Uterus (tissue), 4 donors: ENCODE measurements around the gene ACY1. TPM values are rescaled to one million over a fixed set of nuclear protein-coding genes. Genes with fewer than 3 reads are reported as not detected.

ENCODE experiments used
- DNase-seq, 2 donors: peaks; one replicate each; pipeline ENCODE4 v3.0.0-alpha.2; 2019 to 2020
- H3K27ac ChIP-seq, 2 donors: fragments of 200-600 bp; sonication (generic); 1 replicate in 1 of 2; 2 replicates in 1 of 2; pipeline ENCODE4 v1.5.1; 2016 to 2018
- H3K27me3 ChIP-seq, 2 donors: fragments of 200-600 bp; sonication (generic); one replicate each; pipeline ENCODE4 v1.5.1; 2018 to 2019; ENCODE audit warnings: control low read depth in 1 of 2
- H3K36me3 ChIP-seq, 2 donors: fragments of 200-600 bp; sonication (generic); one replicate each; pipeline ENCODE4 v1.5.1; 2019; ENCODE audit warnings: control low read depth in 1 of 2
- H3K4me1 ChIP-seq, 2 donors: fragments of 200-600 bp; sonication (generic); one replicate each; pipeline ENCODE4 v1.5.1; 2018 to 2019; ENCODE audit warnings: control low read depth in 1 of 2
- H3K4me3 ChIP-seq, 2 donors: fragments of 200-600 bp; sonication (generic); 1 replicate in 1 of 2; 2 replicates in 1 of 2; pipeline ENCODE4 v1.5.1; 2018 to 2019; ENCODE audit warnings: mild to moderate bottlenecking in 1 of 2
- H3K9me3 ChIP-seq, 2 donors: fragments of 200-600 bp; sonication (generic); one replicate each; pipeline ENCODE4 v1.5.1; 2019; ENCODE audit warnings: control low read depth in 1 of 2
- CTCF ChIP-seq, 4 experiments: fragments of 200-600 bp in 2 of 4; fragments of 450-650 bp in 2 of 4; sonication (generic) in 2 of 4; IDR thresholded peaks; one replicate each; pipeline ENCODE4 v1.5.1; 2016 to 2019; ENCODE audit warnings: antibody characterized with exemption in 4 of 4, mild to moderate bottlenecking in 2 of 4, moderate library complexity in 1 of 4
- POLR2A ChIP-seq, 2 donors: fragments of 450-650 bp; IDR thresholded peaks; one replicate each; pipeline ENCODE4 v1.6.1; 2016; ENCODE audit warnings: antibody characterized with exemption in 2 of 2, mild to moderate bottlenecking in 1 of 2, moderate library complexity in 1 of 2
- intact Hi-C: fragments of 100-400 bp; cut with DNase I; formaldehyde crosslinking; loops from one replicate; pipeline ENCODE4 v1.15.1; 2023; ENCODE audit warnings: low total_unique reads
- total RNA-seq, 4 donors: library from RNA; depleted of rRNA in 3 of 4; stranded (reverse); fragments of >200 nt in 3 of 4; gene quantifications; one replicate each; pipeline versions ENCODE4 v1.1.0 to v1.2.4, GENCODE V29; 2014 to 2023
- donor health status: DM: yes; HTN: yes; CAD: no.

The ACY1 gene
- total RNA-seq, 4 donors from 2014 or later = 1.3 to 19.0 (median 12.4) TPM; not detected in 1

GRCh38 chr3:51974277-51974962 is 8.9 kb upstream of the ACY1 start:
- intact Hi-C loops = no loop called here
- DNase-seq = peak; percentile 49 to 53
- Histone ChIP-seq H3K27ac (peak overlapping the region; percentile 91 to 97), H3K36me3 (no peaks in the 10 kb centered on the region), H3K9me3 (no peaks in the 10 kb centered on the region), H3K4me1 (peaks cover 0 to 8% of the 10 kb centered on the region in 2 donors), H3K27me3 (no peaks in the 10 kb centered on the region), H3K4me3 (peak overlapping the region; percentile 58 to 96)
- TF ChIP-seq POLR2A (IDR thresholded peaks at IDR 0.05) (no peak), CTCF (IDR thresholded peaks at IDR 0.05) (peak in 1 of 4 experiments; percentile 29)

GRCh38 chr3:51974963-51975851 is 8.1 kb upstream of the ACY1 start, which contains the start of gene ABHD14A:
ABHD14A (plus strand) TSS chr3:51975064; CDS start chr3:51975136, 72 bp downstream.
- DNase-seq = peak; percentile 72 to 83

GRCh38 chr3:51975852-51976549 is 7.3 kb upstream of the ACY1 start:
- TF ChIP-seq POLR2A (IDR thresholded peaks at IDR 0.05) (no peak), CTCF (IDR thresholded peaks at IDR 0.05) (no peak)
- intact Hi-C loops = no loop called here
- DNase-seq = peak; percentile 78 to 84
- H3K4me3 ChIP-seq = peak overlapping the region; percentile 58 to 96
- H3K27me3 ChIP-seq = no peaks in the 10 kb centered on the region
- H3K27ac ChIP-seq = peak overlapping the region; percentile 91 to 97
- H3K9me3 ChIP-seq = no peaks in the 10 kb centered on the region
- H3K36me3 ChIP-seq = no peaks in the 10 kb centered on the region
- peaks cover 0 to 8% of the 10 kb centered on the region in 2 donors for H3K4me1 ChIP-seq

More at GRCh38 chr3:51974963-51975851, 8.1 kb upstream of the ACY1 start, which contains the start of gene ABHD14A:
- TF ChIP-seq POLR2A (IDR thresholded peaks at IDR 0.05) (peak; percentile 39 to 76), CTCF (IDR thresholded peaks at IDR 0.05) (peak in 1 of 4 experiments; percentile 17)
- H3K4me3 ChIP-seq = peak within 1 kb of the TSS; percentile 58 to 96
- no peaks in the 10 kb centered on the region for H3K9me3 ChIP-seq
- intact Hi-C loops = no loop called here
- no peaks in the 10 kb centered on the region for H3K36me3 ChIP-seq
- peak within 1 kb of the TSS; percentile 91 to 97 for H3K27ac ChIP-seq
- peaks cover 0 to 8% of the 10 kb centered on the region in 2 donors for H3K4me1 ChIP-seq
- H3K27me3 ChIP-seq = no peaks in the 10 kb centered on the region

- no peak for DNase-seq
- Histone ChIP-seq H3K27me3 (no peaks in the 10 kb centered on the region), H3K9me3 (no peaks in the 10 kb centered on the region), H3K27ac (no peak overlapping the region), H3K4me3 (no peak overlapping the region), H3K4me1 (peaks cover 0 to 8% of the 10 kb centered on the region in 2 donors), H3K36me3 (no peaks in the 10 kb centered on the region)
- TF ChIP-seq POLR2A (IDR thresholded peaks at IDR 0.05) = no peak
- TF ChIP-seq CTCF (IDR thresholded peaks at IDR 0.05) = no peak
- intact Hi-C loops = no loop called here
These were observed 5.7 kb upstream of the ACY1 start for GRCh38 chr3:51977446-51978142.
